Lung (tissue), 12 donors: ENCODE results near the gene RSPO3. TPM values are rescaled to one million over a fixed set of nuclear protein-coding genes. Genes with fewer than 3 reads are reported as not detected.

ENCODE experiments used
- ATAC-seq: fragments of 200-7000 bp; cut with Tn5 transposase; one replicate; pipeline ENCODE4 v1.9.1; 2020; ENCODE audit warnings: moderate number of reproducible peaks; ENCODE audit not compliant: insufficient read depth, low FRiP score
- DNase-seq, 3 donors: peaks; one replicate each; pipeline ENCODE4 v3.0.0-alpha.2; 2013 to 2017
- H3K27ac ChIP-seq, 2 donors: one replicate each; pipeline ENCODE4 v1.5.1; 2013; ENCODE audit warnings: mild to moderate bottlenecking in 2 of 2, moderate library complexity in 2 of 2, control low read depth in 1 of 2, inconsistent platforms in 1 of 2, low read depth in 1 of 2, low read length in 1 of 2
- H3K27me3 ChIP-seq, 3 donors: one replicate each; pipeline ENCODE4 v1.5.1; 2013; ENCODE audit warnings: low read length in 2 of 3; ENCODE audit not compliant: control insufficient read depth in 3 of 3, insufficient read depth in 3 of 3
- H3K36me3 ChIP-seq, 4 donors: one replicate each; pipeline ENCODE4 v1.5.1; 2013; ENCODE audit warnings: low read length in 4 of 4, mild to moderate bottlenecking in 1 of 4, moderate library complexity in 1 of 4; ENCODE audit not compliant: control insufficient read depth in 4 of 4, insufficient read depth in 4 of 4
- H3K4me1 ChIP-seq, 5 donors: one replicate each; pipeline ENCODE4 v1.5.1; 2013; ENCODE audit warnings: low read length in 5 of 5, mild to moderate bottlenecking in 2 of 5, moderate library complexity in 1 of 5; ENCODE audit not compliant: control insufficient read depth in 5 of 5, insufficient read depth in 5 of 5
- H3K4me3 ChIP-seq: one replicate; pipeline ENCODE4 v1.5.1; 2013; ENCODE audit warnings: mild to moderate bottlenecking, control low read depth, moderate library complexity
- H3K9ac ChIP-seq, 2 donors: one replicate each; pipeline ENCODE4 v1.5.1; 2013; ENCODE audit warnings: low read length in 2 of 2, control low read depth in 1 of 2; ENCODE audit not compliant: insufficient read depth in 1 of 2
- H3K9me3 ChIP-seq, 4 donors: one replicate each; pipeline ENCODE4 v1.5.1; 2013; ENCODE audit warnings: low read length in 3 of 4, mild to moderate bottlenecking in 1 of 4, moderate library complexity in 1 of 4; ENCODE audit not compliant: control insufficient read depth in 4 of 4, insufficient read depth in 3 of 4
- WGBS, 2 donors: extraction: QIAGEN DNeasy Blood & Tissue Kit; methylation state at CpG; one replicate each; pipeline ENCODE4 v1.1.7; 2013; 5-methylcytosine and 5-hydroxymethylcytosine counted together
- polyA plus RNA-seq, 2 donors: library from polyadenylated mRNA; stranded (reverse); fragments of 200-250 nt; gene quantifications; one replicate each; pipeline ENCODE4 v1.2.1, GENCODE V29; 2013
- total RNA-seq, 2 donors: library from RNA; depleted of rRNA in 1 of 2; stranded (reverse); fragments of >200 nt in 1 of 2; gene quantifications; one replicate each; pipeline ENCODE4 v1.2.1, GENCODE V29; 2014 to 2021
- TF ChIP-seq, protein P1 (sequence below): IDR thresholded peaks from 2 replicates; pipeline ENCODE4 v1.5.1; 2012; ENCODE audit warnings: mild to moderate bottlenecking; ENCODE audit errors: control extremely low read depth, extremely low read depth
- donor health status: control.
- donor health status: control.
- donor health status: Bipolar disorder and iron deficiency.
- donor health status: healthy.
- donor health status: DM: yes; HTN: yes; CAD: no.

RSPO3 gene
- total and polyA plus RNA-seq, 4 donors: 0.88 to 5.9 (median 4.6) TPM

- 14 to 17% methylated on average over 2 of the region's 2 CpGs for WGBS, 2 donors
- Histone ChIP-seq H3K36me3 (no peaks in the 10 kb centered on the region), H3K9ac (no peak overlapping the region), H3K4me3 (no peak overlapping the region), H3K27ac (no peak overlapping the region), H3K9me3 (no peaks in the 10 kb centered on the region), H3K4me1 (peaks cover 0 to 5% (median 0%) of the 10 kb centered on the region in 5 donors), H3K27me3 (no peaks in the 10 kb centered on the region)
- TF ChIP-seq, protein P1, sequence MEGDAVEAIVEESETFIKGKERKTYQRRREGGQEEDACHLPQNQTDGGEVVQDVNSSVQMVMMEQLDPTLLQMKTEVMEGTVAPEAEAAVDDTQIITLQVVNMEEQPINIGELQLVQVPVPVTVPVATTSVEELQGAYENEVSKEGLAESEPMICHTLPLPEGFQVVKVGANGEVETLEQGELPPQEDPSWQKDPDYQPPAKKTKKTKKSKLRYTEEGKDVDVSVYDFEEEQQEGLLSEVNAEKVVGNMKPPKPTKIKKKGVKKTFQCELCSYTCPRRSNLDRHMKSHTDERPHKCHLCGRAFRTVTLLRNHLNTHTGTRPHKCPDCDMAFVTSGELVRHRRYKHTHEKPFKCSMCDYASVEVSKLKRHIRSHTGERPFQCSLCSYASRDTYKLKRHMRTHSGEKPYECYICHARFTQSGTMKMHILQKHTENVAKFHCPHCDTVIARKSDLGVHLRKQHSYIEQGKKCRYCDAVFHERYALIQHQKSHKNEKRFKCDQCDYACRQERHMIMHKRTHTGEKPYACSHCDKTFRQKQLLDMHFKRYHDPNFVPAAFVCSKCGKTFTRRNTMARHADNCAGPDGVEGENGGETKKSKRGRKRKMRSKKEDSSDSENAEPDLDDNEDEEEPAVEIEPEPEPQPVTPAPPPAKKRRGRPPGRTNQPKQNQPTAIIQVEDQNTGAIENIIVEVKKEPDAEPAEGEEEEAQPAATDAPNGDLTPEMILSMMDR: no peak
- ATAC-seq: peak; percentile 84
- peak in 1 of 3 donors; percentile 68 for DNase-seq
These were observed 16.2 kb upstream of the RSPO3 start for GRCh38 chr6:127102299-127102698.

DNA sequence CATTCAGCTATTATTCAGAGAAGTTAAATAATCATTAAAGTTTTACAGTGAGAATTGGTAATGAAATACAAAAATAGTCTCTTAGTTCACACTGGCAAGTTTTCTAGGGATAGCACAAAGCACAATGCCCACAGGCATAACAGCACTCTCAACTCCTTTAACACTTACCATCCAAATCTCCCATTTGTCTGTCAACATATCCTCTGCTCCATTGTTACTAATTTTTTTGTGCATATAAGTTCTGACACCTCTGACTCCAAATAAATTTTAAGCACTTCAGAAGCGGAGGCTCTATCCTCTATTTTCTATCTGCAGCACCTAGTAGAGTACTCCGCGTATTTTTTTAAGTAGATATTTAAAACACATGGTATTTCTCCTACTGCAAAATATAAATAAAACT is 15.6 kb upstream of the RSPO3 start:
- Histone ChIP-seq H3K4me1 (peaks cover 0 to 5% (median 0%) of the 10 kb centered on the region in 5 donors), H3K4me3 (no peak overlapping the region), H3K27ac (no peak overlapping the region), H3K27me3 (no peaks in the 10 kb centered on the region), H3K36me3 (no peaks in the 10 kb centered on the region), H3K9me3 (no peaks in the 10 kb centered on the region), H3K9ac (no peak overlapping the region)
- 93 to 95% methylated on average over 3 of the region's 3 CpGs for WGBS, 2 donors
- DNase-seq (no peak), ATAC-seq (no peak)
- TF ChIP-seq, protein P1: no peak

DNA sequence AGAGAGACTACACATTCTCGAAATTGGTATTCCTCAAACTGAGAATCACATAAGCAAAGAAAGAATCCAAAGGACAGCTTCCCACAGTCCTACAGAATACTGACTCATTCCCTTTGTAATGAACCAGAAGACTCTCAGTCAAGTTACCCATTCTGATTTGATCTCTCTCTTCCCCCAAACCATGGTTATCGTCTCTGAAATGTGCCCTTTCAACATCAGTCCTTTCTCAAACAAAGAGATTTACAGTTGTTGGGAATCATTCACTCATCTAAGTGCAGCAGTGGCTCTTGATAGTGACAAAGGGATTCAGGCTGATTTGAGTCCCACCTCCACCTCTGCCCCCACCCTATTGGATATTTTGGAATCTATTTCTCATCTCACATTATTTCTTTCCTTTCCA is 15.0 kb upstream of the RSPO3 start:
- Histone ChIP-seq H3K36me3 (no peaks in the 10 kb centered on the region), H3K9ac (no peak overlapping the region), H3K4me3 (no peak overlapping the region), H3K27ac (no peak overlapping the region), H3K9me3 (no peaks in the 10 kb centered on the region), H3K4me1 (peaks cover 0 to 5% (median 0%) of the 10 kb centered on the region in 5 donors), H3K27me3 (no peaks in the 10 kb centered on the region)
- DNase-seq: no peak
- no peak for ATAC-seq
- WGBS, 2 donors: 65 to 76% methylated on average over 2 of the region's 2 CpGs
- TF ChIP-seq, protein P1: no peak

DNA sequence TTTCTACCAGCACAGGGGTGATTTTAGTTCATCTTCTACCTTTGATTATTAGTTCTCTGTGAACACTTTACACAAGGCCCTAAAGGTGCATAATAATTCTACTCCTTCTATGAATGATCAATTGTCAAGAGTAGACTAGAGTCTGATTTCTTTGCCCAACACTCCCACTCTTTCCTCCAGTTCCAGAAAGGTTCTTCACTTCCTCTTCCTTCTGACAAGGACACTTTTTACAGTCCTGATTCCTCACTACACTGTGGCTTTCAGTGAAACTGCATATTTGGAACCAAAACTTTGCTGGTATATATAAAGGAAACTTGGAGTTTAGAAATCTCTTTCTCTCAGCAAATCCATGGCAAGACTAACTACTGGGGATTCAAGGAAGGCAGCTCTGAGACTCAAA is 10.6 kb upstream of the RSPO3 start:
- H3K9ac ChIP-seq: no peak overlapping the region
- TF ChIP-seq, protein P1: no peak
- no peaks in the 10 kb centered on the region for H3K36me3 ChIP-seq
- DNase-seq (no peak), ATAC-seq (no peak)
- H3K4me1 ChIP-seq: peaks cover 0 to under 1% (median 0%) of the 10 kb centered on the region in 5 donors
- no peak overlapping the region for H3K27ac ChIP-seq
- no peaks in the 10 kb centered on the region for H3K27me3 ChIP-seq
- no peaks in the 10 kb centered on the region for H3K9me3 ChIP-seq
- H3K4me3 ChIP-seq: no peak overlapping the region
